Measurements from ENCODE around the gene SOBP.

Gene SOBP

DNA sequence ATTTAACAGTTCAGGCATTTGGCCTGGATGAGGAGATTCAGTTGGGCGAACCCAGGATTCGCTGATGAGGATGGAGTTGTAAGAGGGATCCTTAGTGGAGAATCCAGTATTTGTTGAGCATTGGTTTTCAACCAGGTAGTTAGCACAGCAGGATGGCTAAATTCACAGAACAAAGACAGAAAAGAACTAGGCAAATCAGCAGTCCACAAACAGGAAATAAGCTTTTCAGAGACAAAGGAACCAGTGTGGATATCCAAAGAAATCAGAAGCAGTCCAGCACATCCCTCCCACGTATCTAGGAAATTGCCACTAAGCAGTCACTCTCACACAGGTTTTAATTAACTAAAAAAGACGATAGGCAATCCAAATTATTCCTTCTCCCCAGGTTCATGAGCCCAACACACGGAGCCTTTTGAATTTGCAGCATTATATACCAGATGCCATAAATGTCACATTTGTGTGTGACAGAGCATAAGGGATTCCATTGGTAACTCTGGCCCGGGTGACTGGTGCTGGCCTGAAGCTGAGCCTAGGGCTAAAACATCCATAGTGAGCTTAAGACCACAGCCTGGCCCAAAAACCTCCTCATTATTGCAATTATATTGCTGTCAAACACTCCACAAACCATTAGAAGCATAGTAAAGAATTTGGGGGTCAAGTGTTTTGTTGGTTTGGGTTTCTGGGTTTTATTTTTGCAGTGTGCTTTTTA, 131.5 kb downstream of the SOBP start:
- no peak for DNase-seq (ENCODE audit: low spot score)
- in situ Hi-C loops (cut with MboI; ENCODE audit: low pct_unique_long_range_greater_than_20kb, low sequenced_read_pairs, unreplicated experiment), result no loop called here
- TF ChIP-seq, protein P1, sequence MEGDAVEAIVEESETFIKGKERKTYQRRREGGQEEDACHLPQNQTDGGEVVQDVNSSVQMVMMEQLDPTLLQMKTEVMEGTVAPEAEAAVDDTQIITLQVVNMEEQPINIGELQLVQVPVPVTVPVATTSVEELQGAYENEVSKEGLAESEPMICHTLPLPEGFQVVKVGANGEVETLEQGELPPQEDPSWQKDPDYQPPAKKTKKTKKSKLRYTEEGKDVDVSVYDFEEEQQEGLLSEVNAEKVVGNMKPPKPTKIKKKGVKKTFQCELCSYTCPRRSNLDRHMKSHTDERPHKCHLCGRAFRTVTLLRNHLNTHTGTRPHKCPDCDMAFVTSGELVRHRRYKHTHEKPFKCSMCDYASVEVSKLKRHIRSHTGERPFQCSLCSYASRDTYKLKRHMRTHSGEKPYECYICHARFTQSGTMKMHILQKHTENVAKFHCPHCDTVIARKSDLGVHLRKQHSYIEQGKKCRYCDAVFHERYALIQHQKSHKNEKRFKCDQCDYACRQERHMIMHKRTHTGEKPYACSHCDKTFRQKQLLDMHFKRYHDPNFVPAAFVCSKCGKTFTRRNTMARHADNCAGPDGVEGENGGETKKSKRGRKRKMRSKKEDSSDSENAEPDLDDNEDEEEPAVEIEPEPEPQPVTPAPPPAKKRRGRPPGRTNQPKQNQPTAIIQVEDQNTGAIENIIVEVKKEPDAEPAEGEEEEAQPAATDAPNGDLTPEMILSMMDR (IDR thresholded peaks at IDR 0.05; ENCODE audit: extremely low read depth, insufficient read depth, missing control alignments), result no peak

DNA sequence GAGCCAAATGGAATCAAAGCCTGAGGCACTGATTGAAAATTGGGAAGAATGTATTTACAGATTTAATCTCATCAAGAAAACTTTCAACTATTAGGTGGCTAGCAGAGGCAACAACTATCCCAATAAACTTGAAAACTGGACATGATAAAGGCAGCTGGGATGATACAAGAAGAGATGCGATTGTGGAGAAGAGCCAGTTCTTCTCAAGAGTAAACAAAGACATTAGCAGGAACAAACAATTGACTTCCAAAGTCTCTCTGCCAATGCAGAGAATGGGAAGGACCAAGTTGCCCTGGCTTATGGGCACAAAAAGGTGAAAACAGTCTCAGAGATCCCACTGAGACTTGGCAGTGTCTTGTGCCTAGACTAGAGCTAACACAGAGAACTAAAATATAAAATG, 132.4 kb downstream of the SOBP start:
- in situ Hi-C loops (cut with MboI; ENCODE audit: low pct_unique_long_range_greater_than_20kb, low sequenced_read_pairs, unreplicated experiment), result no loop called here
- TF ChIP-seq, protein P1 (IDR thresholded peaks at IDR 0.05; ENCODE audit: extremely low read depth, insufficient read depth, missing control alignments), result no peak
- DNase-seq (ENCODE audit: low spot score), result no peak

DNA sequence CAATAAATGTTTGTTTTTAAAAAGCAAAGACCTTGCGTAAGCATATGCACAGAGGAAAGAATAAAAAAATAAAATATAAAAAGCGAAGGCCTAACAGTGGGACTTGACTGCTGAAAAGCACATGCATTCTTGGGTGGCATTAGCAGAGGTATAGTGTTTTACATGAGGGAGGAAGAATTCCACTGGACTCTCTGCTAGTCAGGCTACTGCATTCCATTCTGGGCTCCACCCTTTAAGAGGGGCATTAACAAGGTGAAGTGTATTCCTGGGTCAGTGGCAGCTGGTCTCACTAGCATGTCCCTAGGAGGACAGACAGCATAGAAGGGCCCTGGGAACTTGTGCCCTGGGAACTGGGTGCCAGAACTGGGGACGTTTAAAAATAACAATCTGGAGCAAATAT, 134.1 kb downstream of the SOBP start:
- TF ChIP-seq, protein P1 (IDR thresholded peaks at IDR 0.05; ENCODE audit: extremely low read depth, insufficient read depth, missing control alignments), result no peak
- DNase-seq (ENCODE audit: low spot score), result no peak
- in situ Hi-C loops (cut with MboI; ENCODE audit: low pct_unique_long_range_greater_than_20kb, low sequenced_read_pairs, unreplicated experiment), result no loop called here

DNA sequence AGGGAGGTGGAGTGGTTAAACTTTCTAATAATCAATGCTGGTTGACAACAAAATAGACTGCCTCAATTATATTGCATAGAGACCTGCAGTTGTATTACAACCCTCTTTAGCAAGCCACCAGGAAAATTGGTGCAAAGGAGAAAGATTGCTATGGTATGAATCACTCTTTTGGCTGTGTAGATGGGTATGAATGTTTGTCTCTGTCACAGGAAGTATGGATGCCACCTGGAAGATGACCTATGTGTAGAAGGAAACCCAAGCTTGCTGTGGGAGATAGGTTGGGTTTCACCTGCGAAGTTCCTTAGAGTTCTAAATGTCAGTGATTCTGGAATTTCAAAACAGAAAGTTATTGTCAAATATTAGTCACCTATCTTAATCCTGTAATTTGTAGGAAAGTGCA, 134.6 kb downstream of the SOBP start:
- DNase-seq (ENCODE audit: low spot score), result no peak
- in situ Hi-C loops (cut with MboI; ENCODE audit: low pct_unique_long_range_greater_than_20kb, low sequenced_read_pairs, unreplicated experiment), result no loop called here
- TF ChIP-seq, protein P1 (IDR thresholded peaks at IDR 0.05; ENCODE audit: extremely low read depth, insufficient read depth, missing control alignments), result no peak

DNA sequence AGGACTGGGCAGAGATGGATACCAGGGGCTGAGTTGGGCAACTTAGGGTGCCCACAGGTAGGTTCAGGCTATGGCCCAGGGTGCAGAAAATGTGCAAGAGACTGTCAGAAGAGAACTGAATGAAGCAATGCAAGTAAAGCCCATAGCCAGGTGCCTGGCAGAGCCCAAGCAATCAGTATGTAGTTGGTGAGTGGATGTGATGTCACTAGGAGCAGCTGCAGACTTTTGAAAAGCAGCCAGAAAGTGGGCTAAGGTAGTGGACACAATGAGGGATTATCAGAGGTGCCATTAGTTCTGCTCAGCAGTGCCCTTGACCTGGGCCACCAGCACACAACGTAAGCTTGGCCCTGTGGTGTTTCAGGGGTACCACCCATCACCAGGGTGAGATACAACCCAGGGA, 135.3 kb downstream of the SOBP start:
- in situ Hi-C loops (cut with MboI; ENCODE audit: low pct_unique_long_range_greater_than_20kb, low sequenced_read_pairs, unreplicated experiment), result no loop called here
- TF ChIP-seq, protein P1 (IDR thresholded peaks at IDR 0.05; ENCODE audit: extremely low read depth, insufficient read depth, missing control alignments), result no peak
- no peak for DNase-seq (ENCODE audit: low spot score)

DNA sequence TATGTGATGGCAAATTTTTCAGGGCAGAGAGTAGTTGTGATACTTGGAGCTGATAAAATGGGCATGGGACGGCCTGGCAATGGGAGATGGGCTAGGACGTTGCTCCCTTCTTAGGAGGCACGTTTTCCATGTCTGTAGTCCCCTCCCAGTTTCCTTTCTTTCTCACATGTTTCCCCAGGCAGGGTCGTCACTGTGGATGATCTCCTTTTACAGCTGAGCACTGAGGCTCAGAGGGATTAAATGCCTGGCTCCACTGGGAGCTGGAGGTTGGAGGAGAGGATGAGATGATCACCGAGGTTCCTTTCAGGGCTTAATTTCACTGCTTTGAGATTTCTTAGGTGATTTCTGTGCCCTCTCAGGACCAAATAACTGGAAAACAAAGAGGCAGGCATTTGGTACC, 136.7 kb downstream of the SOBP start:
- DNase-seq (ENCODE audit: low spot score), result no peak
- in situ Hi-C loops (cut with MboI; ENCODE audit: low pct_unique_long_range_greater_than_20kb, low sequenced_read_pairs, unreplicated experiment), result no loop called here
- TF ChIP-seq, protein P1 (IDR thresholded peaks at IDR 0.05; ENCODE audit: extremely low read depth, insufficient read depth, missing control alignments), result no peak

All from GM13977 (cell line).